Activated B cell treated with CpG ODN at 0.5 μM for 24 hours (primary cell): Measurements from ENCODE around the gene LIN52. TPM values are rescaled to one million over a fixed set of nuclear protein-coding genes. Genes with fewer than 3 reads are reported as not detected.

ENCODE experiments used
- ATAC-seq: fragments of 200-7000 bp; cut with Tn5 transposase; one replicate; pipeline ENCODE4 v1.10.0; 2021; ENCODE audit warnings: low read depth, mild to moderate bottlenecking, moderate library complexity
- CTCF ChIA-PET: fragments of 350-600 bp; sonication (Branson Sonifier 250); formaldehyde crosslinking; loops from one replicate; lab custom pipeline; 2021; ENCODE audit warnings: antibody characterized with exemption; lab: Charles Lee
- POLR2A ChIA-PET: fragments of 350-600 bp; sonication (Branson Sonifier 250); formaldehyde crosslinking; loops from one replicate; lab custom pipeline; 2021; ENCODE audit warnings: antibody characterized with exemption; lab: Charles Lee
- DNase-seq: peaks from one replicate; pipeline ENCODE4 v3.0.0; 2022
- H3K27ac Mint-ChIP-seq: one replicate; pipeline ENCODE4 v1.8.0; 2020; ENCODE audit warnings: mixed read lengths
- H3K27me3 Mint-ChIP-seq: one replicate; pipeline ENCODE4 v1.8.0; 2021; ENCODE audit warnings: mixed read lengths
- H3K36me3 Mint-ChIP-seq: one replicate; pipeline ENCODE4 v1.8.0; 2021; ENCODE audit warnings: low read depth, mixed read lengths
- H3K4me1 Mint-ChIP-seq: one replicate; pipeline ENCODE4 v1.8.0; 2021; ENCODE audit warnings: mixed read lengths
- H3K4me3 Mint-ChIP-seq: one replicate; pipeline ENCODE4 v1.8.0; 2020; ENCODE audit warnings: mild to moderate bottlenecking, mixed read lengths
- H3K9me3 Mint-ChIP-seq: one replicate; pipeline ENCODE4 v1.8.0; 2020; ENCODE audit warnings: mixed read lengths
- CTCF ChIP-seq: fragments of 200-600 bp; IDR thresholded peaks from one replicate; pipeline ENCODE4 v1.8.0; 2022; ENCODE audit warnings: antibody characterized with exemption, mild to moderate bottlenecking
- intact Hi-C: fragments of 100-400 bp; cut with micrococcal nuclease; formaldehyde crosslinking; loops from one replicate; pipeline ENCODE4 v1.15.1; 2024
- total RNA-seq: library from RNA; stranded (reverse); gene quantifications from 2 replicates; pipeline ENCODE4 v1.2.3, GENCODE V29; 2022

The LIN52 gene
- total RNA-seq, 1 donor from 2014 or later = 12.4 TPM

- POLR2A ChIA-PET = no interaction called here
- peaks cover 23% of the 10 kb centered on the region for H3K27me3 Mint-ChIP-seq
- H3K36me3 Mint-ChIP-seq = no peaks in the 10 kb centered on the region
- H3K9me3 Mint-ChIP-seq = no peaks in the 10 kb centered on the region
- H3K4me1 Mint-ChIP-seq = peaks cover 2% of the 10 kb centered on the region
- intact Hi-C loops = no loop called here
- no peak for DNase-seq
- no peak overlapping the region for H3K4me3 Mint-ChIP-seq
- TF ChIP-seq CTCF = no peak
- CTCF ChIA-PET = no interaction called here
- H3K27ac Mint-ChIP-seq = no peak overlapping the region
- ATAC-seq = no peak
Observed at GRCh38 chr14:74220991-74221390, 136.2 kb downstream of the LIN52 start.

GRCh38 chr14:74221741-74222140 is 137.0 kb downstream of the LIN52 start:
- DNase-seq (no peak), ATAC-seq (no peak)
- Mint-ChIP-seq H3K4me3 (no peak overlapping the region), H3K36me3 (no peaks in the 10 kb centered on the region), H3K27me3 (peaks cover 25% of the 10 kb centered on the region), H3K27ac (no peak overlapping the region), H3K4me1 (peaks cover 2% of the 10 kb centered on the region), H3K9me3 (no peaks in the 10 kb centered on the region)
- CTCF ChIA-PET = no interaction called here
- intact Hi-C loops = no loop called here
- TF ChIP-seq CTCF = no peak
- POLR2A ChIA-PET = no interaction called here

- POLR2A ChIA-PET = no interaction called here
- Mint-ChIP-seq H3K27ac (no peak overlapping the region), H3K27me3 (peaks cover 29% of the 10 kb centered on the region), H3K9me3 (no peaks in the 10 kb centered on the region), H3K4me3 (no peak overlapping the region), H3K4me1 (no peaks in the 10 kb centered on the region), H3K36me3 (no peaks in the 10 kb centered on the region)
- no peak for ATAC-seq
- CTCF ChIA-PET = no interaction called here
- TF ChIP-seq CTCF = no peak
- DNase-seq = no peak
- intact Hi-C loops = no loop called here
Observed at GRCh38 chr14:74223016-74223415, 138.3 kb downstream of the LIN52 start.

GRCh38 chr14:74231784-74232183 is 147.0 kb downstream of the LIN52 start:
- H3K4me1 Mint-ChIP-seq = no peaks in the 10 kb centered on the region
- ChIA-PET CTCF (no interaction called here), POLR2A (no interaction called here)
- H3K9me3 Mint-ChIP-seq = peaks cover 7% of the 10 kb centered on the region
- no peak overlapping the region for H3K4me3 Mint-ChIP-seq
- intact Hi-C loops = no loop called here
- no peak overlapping the region for H3K27ac Mint-ChIP-seq
- ATAC-seq = no peak
- no peak for TF ChIP-seq CTCF
- DNase-seq = no peak
- H3K36me3 Mint-ChIP-seq = peaks cover 2% of the 10 kb centered on the region
- H3K27me3 Mint-ChIP-seq = peaks cover 51% of the 10 kb centered on the region

GRCh38 chr14:74235017-74235416 is 150.3 kb downstream of the LIN52 start:
- ChIA-PET POLR2A (no interaction called here), CTCF (interaction anchor here (1.4 kb wide), 1 partner anchor 17 kb away, joined by 3 read pairs; no protein-coding TSS in a partner anchor)
- H3K36me3 Mint-ChIP-seq = peaks cover 2% of the 10 kb centered on the region
- no peak for TF ChIP-seq CTCF
- peaks cover 49% of the 10 kb centered on the region for H3K27me3 Mint-ChIP-seq
- no peak overlapping the region for H3K27ac Mint-ChIP-seq
- peaks cover 7% of the 10 kb centered on the region for H3K9me3 Mint-ChIP-seq
- peaks cover under 1% of the 10 kb centered on the region for H3K4me1 Mint-ChIP-seq
- ATAC-seq (no peak), DNase-seq (no peak)
- intact Hi-C loops = no loop called here
- no peak overlapping the region for H3K4me3 Mint-ChIP-seq
